Mucosa of descending colon (tissue), 3 donors: ENCODE measurements around the gene PDCD11. TPM values are rescaled to one million over a fixed set of nuclear protein-coding genes. Genes with fewer than 3 reads are reported as not detected.

Experiments
- ATAC-seq: fragments of 200-7000 bp; cut with Tn5 transposase; one replicate; pipeline ENCODE4 v1.9.1; 2020; ENCODE audit warnings: mild to moderate bottlenecking, moderate library complexity
- DNase-seq, 3 donors: peaks; one replicate each; pipeline ENCODE4 v3.0.0-alpha.2; 2020
- H3K36me3 ChIP-seq: fragments of 200-600 bp; one replicate; pipeline ENCODE4 v1.8.0; 2021; ENCODE audit warnings: low read depth, mild to moderate bottlenecking
- H3K4me1 ChIP-seq: fragments of 200-600 bp; one replicate; pipeline ENCODE4 v1.8.0; 2021; ENCODE audit warnings: low read depth, mild to moderate bottlenecking
- H3K4me3 ChIP-seq: fragments of 200-600 bp; one replicate; pipeline ENCODE4 v1.8.0; 2021; ENCODE audit warnings: mild to moderate bottlenecking
- H3K9me3 ChIP-seq: fragments of 200-600 bp; one replicate; pipeline ENCODE4 v1.8.0; 2021; ENCODE audit warnings: mild to moderate bottlenecking
- intact Hi-C, 2 donors: fragments of 100-400 bp; cut with DNase I in 1 of 2; cut with micrococcal nuclease in 1 of 2; formaldehyde crosslinking; loops; one replicate each; pipeline versions ENCODE4 v1.11.0 to v1.11.1; 2022; cut with DNase I, micrococcal nuclease
- total RNA-seq, 3 donors: library from RNA; stranded (reverse); fragmentation: NEBNext Ultra II Directional in 2 of 3; extraction: Animal tissue kit (Norgen Biotek cat#: 25700) in 2 of 3; gene quantifications; one replicate each; pipeline versions ENCODE4 v1.2.1 to v1.2.4, GENCODE V29; 2021 to 2023
- TF ChIP-seq, protein P1 (sequence below): fragments of 200-600 bp; IDR thresholded peaks from one replicate; pipeline ENCODE4 v1.8.0; 2022; ENCODE audit warnings: antibody characterized with exemption, mild to moderate bottlenecking
- donor health status: DM: no; HTN: no; CAD: no; lungs with moderate emphysema.
- donor health status: DM: no; HTN: no; CAD: no.
- donor health status: DM: no; HTN: yes; CAD: no.

PDCD11 gene
- total RNA-seq, 3 donors from 2014 or later: 22.3 to 24.5 (median 22.7) TPM

DNA sequence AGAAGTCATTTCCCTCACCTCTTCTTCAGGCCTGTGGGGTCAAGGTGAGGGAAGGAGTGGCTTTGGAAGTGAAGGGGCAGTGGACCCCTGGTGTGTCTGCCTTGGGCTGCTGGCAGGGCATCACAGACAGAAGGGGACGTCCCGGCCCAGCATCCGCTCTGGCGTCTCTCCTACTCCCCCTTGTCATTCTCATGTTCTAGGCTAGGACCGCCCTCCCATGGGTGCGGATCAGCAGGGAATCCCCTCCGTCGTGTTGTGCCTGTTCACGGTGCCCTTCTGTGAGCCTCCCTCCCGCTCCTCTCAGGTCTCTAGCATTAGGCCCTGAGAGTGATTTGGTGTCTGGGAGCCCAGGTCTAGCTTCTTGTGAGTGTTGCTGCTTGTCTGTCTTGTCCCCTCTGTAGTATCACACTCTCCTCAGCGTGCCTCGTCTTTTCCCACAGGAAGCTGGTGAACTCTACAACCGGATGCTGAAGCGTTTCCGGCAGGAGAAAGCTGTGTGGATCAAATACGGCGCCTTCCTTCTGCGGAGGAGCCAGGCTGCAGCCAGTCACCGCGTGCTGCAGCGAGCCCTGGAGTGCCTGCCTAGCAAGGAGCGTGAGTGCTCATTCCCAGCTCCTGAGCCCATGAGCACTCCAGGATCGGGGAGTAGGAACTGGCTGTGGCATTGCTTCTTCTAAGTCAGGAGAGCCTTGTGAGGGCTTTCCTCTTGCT is 47.2 kb downstream of the PDCD11 start:
- H3K9me3 ChIP-seq: no peaks in the 10 kb centered on the region
- no peak for ATAC-seq
- H3K36me3 ChIP-seq: peaks cover 3% of the 10 kb centered on the region
- H3K4me3 ChIP-seq: no peak overlapping the region
- no peak for DNase-seq
- TF ChIP-seq, protein P1, sequence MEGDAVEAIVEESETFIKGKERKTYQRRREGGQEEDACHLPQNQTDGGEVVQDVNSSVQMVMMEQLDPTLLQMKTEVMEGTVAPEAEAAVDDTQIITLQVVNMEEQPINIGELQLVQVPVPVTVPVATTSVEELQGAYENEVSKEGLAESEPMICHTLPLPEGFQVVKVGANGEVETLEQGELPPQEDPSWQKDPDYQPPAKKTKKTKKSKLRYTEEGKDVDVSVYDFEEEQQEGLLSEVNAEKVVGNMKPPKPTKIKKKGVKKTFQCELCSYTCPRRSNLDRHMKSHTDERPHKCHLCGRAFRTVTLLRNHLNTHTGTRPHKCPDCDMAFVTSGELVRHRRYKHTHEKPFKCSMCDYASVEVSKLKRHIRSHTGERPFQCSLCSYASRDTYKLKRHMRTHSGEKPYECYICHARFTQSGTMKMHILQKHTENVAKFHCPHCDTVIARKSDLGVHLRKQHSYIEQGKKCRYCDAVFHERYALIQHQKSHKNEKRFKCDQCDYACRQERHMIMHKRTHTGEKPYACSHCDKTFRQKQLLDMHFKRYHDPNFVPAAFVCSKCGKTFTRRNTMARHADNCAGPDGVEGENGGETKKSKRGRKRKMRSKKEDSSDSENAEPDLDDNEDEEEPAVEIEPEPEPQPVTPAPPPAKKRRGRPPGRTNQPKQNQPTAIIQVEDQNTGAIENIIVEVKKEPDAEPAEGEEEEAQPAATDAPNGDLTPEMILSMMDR: no peak
- intact Hi-C loops: no loop called here
- H3K4me1 ChIP-seq: peaks cover 2% of the 10 kb centered on the region

DNA sequence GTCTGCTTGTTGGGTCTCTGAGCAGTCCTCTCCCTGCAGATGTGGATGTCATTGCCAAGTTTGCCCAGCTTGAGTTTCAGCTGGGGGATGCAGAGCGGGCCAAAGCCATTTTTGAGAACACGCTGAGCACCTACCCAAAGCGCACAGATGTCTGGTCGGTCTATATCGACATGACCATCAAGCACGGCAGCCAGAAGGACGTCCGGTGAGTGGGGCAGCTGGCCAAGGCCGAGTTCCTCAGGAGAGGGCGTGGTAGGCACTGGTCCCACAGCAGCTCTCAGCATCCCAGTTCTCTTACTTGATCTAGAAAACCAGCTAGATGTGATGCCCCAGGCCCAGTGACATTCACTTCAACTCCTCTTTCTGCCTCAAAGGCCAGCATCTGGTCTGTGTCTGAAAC is 48.1 kb downstream of the PDCD11 start:
- no peak for ATAC-seq
- TF ChIP-seq, protein P1: no peak
- no peak for DNase-seq
- intact Hi-C loops: no loop called here
- no peak overlapping the region for H3K4me3 ChIP-seq
- H3K4me1 ChIP-seq: peaks cover 4% of the 10 kb centered on the region
- peaks cover 3% of the 10 kb centered on the region for H3K36me3 ChIP-seq
- no peaks in the 10 kb centered on the region for H3K9me3 ChIP-seq

DNA sequence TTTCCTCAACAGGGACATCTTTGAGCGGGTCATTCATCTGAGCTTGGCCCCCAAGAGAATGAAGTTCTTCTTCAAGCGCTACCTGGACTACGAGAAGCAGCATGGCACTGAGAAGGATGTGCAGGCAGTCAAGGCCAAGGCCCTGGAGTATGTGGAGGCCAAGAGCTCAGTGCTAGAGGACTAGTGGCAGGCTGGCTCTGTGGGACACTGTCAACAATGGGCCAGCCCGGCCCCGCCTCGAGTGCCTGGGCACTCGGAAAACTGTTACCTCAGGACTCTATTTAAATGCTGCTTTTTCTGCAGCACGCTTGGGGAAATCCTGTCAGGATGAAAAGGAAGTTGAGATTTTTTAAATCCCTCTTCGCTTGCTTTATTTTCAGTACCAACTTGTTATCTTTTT is 48.9 kb downstream of the PDCD11 start:
- TF ChIP-seq, protein P1: no peak
- H3K36me3 ChIP-seq: peaks cover 3% of the 10 kb centered on the region
- intact Hi-C loops: no loop called here

DNA sequence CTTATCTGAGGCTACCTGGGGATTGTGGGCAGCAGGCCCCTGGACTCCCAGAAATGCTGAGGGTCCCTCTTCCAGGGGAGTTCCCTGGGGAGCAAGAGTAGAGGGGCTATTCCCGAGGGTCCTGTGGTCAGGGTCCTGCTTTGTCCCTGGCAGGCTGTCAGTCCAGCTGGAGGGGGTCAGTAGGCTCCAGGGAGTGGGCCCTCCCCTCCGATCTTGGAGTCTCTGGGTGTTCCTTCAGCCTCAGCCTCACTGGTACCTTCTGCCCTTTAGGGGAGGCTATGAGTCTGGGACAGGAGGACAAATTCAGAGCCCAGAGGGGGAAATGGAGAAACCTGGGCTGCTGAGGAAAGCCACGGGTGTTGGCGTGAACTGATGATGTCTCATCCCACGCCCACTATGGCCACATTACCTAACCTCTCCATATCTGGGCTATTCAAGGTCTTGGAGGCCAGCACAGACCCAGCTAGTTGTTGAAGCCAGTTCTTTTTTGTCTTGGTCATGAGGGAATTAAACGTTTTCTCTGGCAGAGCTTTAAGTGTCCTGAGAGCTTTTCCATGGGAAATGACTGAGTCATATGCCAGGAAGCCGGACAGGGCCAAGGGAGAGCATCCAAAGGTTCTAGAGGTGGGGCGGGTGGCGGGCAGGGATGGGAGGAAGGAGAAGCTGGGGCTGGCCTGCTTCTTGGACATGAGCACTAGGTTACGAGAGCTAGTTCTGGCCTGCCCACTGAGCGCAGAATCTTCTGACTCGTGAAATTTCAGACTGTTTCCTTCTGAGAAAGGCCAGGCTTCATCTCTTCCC is 49.5 kb downstream of the PDCD11 start:
- H3K36me3 ChIP-seq: peaks cover 3% of the 10 kb centered on the region

More for the DNA sequence above, 48.9 kb downstream of the PDCD11 start:
- H3K9me3 ChIP-seq: no peaks in the 10 kb centered on the region
- DNase-seq (no peak), ATAC-seq (no peak)
- no peak overlapping the region for H3K4me3 ChIP-seq
- peaks cover 7% of the 10 kb centered on the region for H3K4me1 ChIP-seq

DNA sequence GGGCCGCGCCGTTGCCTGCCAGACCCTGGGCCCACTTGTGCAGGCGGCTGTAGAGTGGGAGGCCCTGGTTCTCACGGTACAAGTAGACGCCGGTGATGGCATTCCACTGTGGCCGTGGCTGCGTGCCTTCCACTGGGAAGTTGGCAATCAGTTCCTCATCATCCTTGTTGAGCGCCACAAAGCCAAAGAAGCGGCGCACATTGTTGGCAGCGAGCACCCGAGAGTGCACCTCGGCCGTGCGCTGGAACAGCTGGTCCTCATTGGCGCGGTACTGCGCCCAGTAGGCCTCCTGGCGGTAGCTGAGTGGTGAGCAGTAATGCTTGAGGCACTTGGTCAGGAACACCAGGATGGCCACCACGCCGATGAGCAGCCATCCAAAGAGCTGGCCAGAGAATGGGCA is 50.8 kb downstream of the PDCD11 start:
- TF ChIP-seq, protein P1: no peak
- intact Hi-C loops: no loop called here
- DNase-seq (no peak), ATAC-seq (no peak)
- Histone ChIP-seq H3K4me3 (no peak overlapping the region), H3K36me3 (no peaks in the 10 kb centered on the region), H3K4me1 (peaks cover 13% of the 10 kb centered on the region), H3K9me3 (no peaks in the 10 kb centered on the region)

More for the DNA sequence above, 49.5 kb downstream of the PDCD11 start:
- TF ChIP-seq, protein P1: no peak
- intact Hi-C loops: no loop called here
- no peaks in the 10 kb centered on the region for H3K9me3 ChIP-seq
- H3K4me3 ChIP-seq: no peak overlapping the region
- DNase-seq (peak in 2 of 3 donors; percentile 28 to 52), ATAC-seq (peak; percentile 24)
- peaks cover 9% of the 10 kb centered on the region for H3K4me1 ChIP-seq
